CD4-positive, alpha-beta T cell treated with Interferon alpha-2 for 1 hour (primary cell): ENCODE data around the gene COL4A2.

Experiments
- DNase-seq, 2 donors: peaks; one replicate each; pipeline ENCODE4 v3.0.0-alpha.2; 2020 to 2022

Gene COL4A2

GRCh38 chr13:110548891-110549794, 242.1 kb downstream of the COL4A2 start:
- no peak for DNase-seq

GRCh38 chr13:110549795-110550160, 242.7 kb downstream of the COL4A2 start:
- no peak for DNase-seq

- DNase-seq, result no peak
Observed at GRCh38 chr13:110551284-110551683, 244.2 kb downstream of the COL4A2 start.

- DNase-seq, result no peak
Observed at GRCh38 chr13:110552767-110553166, 245.7 kb downstream of the COL4A2 start.

- DNase-seq, result no peak
Observed at GRCh38 chr13:110553417-110553816, 246.3 kb downstream of the COL4A2 start.

- DNase-seq, result no peak
Observed at GRCh38 chr13:110554227-110554836, 247.2 kb downstream of the COL4A2 start.

- DNase-seq, result no peak
Observed at GRCh38 chr13:110554946-110555345, 247.9 kb downstream of the COL4A2 start.

GRCh38 chr13:110555601-110556223, 248.6 kb downstream of the COL4A2 start:
- DNase-seq, result peak in 1 of 2 donors; percentile 31

- DNase-seq, result no peak
Observed at GRCh38 chr13:110556224-110556606, 249.1 kb downstream of the COL4A2 start.

- no peak for DNase-seq
Observed at GRCh38 chr13:110557082-110557481, 250.0 kb downstream of the COL4A2 start.

- no peak for DNase-seq
Observed at GRCh38 chr13:110557610-110558305, 250.7 kb downstream of the COL4A2 start.

GRCh38 chr13:110559429-110559943, 252.4 kb downstream of the COL4A2 start:
- DNase-seq, result peak in 1 of 2 donors; percentile 15

GRCh38 chr13:110559986-110560385, 252.9 kb downstream of the COL4A2 start:
- DNase-seq, result no peak

GRCh38 chr13:110560601-110561343, 253.7 kb downstream of the COL4A2 start:
- DNase-seq, result peak; percentile 8 to 27

- DNase-seq, result peak; percentile 68 to 72
Observed at GRCh38 chr13:110561344-110562035, 254.4 kb downstream of the COL4A2 start, which contains the start of gene RAB20. TSS of gene RAB20 (minus strand) at chr13:110561722. CDS start at chr13:110561519, 203 bp downstream.

GRCh38 chr13:110562036-110562597, 255.0 kb downstream of the COL4A2 start:
- no peak for DNase-seq
